Body of pancreas (tissue), 4 donors: ENCODE measurements around the gene VAV1.

ENCODE experiments used
- CTCF ChIP-seq, 7 experiments: fragments of 450-650 bp in 4 of 7; fragments of 200-600 bp in 3 of 7; sonication (generic) in 3 of 7; IDR thresholded peaks; one replicate each; pipeline ENCODE4 v1.5.1; 2016 to 2019; ENCODE audit warnings: antibody characterized with exemption in 7 of 7
- POLR2A ChIP-seq, 3 donors: fragments of 450-650 bp; IDR thresholded peaks; one replicate each; pipeline ENCODE4 v1.6.1; 2016; ENCODE audit warnings: antibody characterized with exemption in 3 of 3, mild to moderate bottlenecking in 2 of 3

- TF ChIP-seq POLR2A (IDR thresholded peaks at IDR 0.05) (no peak), CTCF (IDR thresholded peaks at IDR 0.05) (no peak)
Measured at GRCh38 chr19:6735181-6735911, 37.2 kb upstream of the VAV1 start.
